Suprapubic skin (tissue), 4 donors: ENCODE measurements around the gene TRIM73. TPM values are rescaled to one million over a fixed set of nuclear protein-coding genes. Genes with fewer than 3 reads are reported as not detected.
"Not testable (repeated sequence)": the region's sequence is repeated elsewhere in the genome, so short reads cannot be mapped to it uniquely, and the experiment has no call there.

Experiments
- DNase-seq, 2 donors: peaks; one replicate each; pipeline ENCODE4 v3.0.0-alpha.2; 2019; ENCODE audit warnings: low spot score in 2 of 2
- H3K27ac ChIP-seq: fragments of 200-600 bp; sonication (generic); one replicate; pipeline ENCODE4 v1.5.1; 2019
- H3K27me3 ChIP-seq: fragments of 200-600 bp; sonication (generic); one replicate; pipeline ENCODE4 v1.5.1; 2019
- H3K36me3 ChIP-seq: fragments of 200-600 bp; sonication (generic); one replicate; pipeline ENCODE4 v1.5.1; 2019
- H3K4me1 ChIP-seq: fragments of 200-600 bp; sonication (generic); one replicate; pipeline ENCODE4 v1.5.1; 2019
- H3K4me3 ChIP-seq: fragments of 200-600 bp; sonication (generic); one replicate; pipeline ENCODE4 v1.5.1; 2019; ENCODE audit warnings: mild to moderate bottlenecking
- H3K9me3 ChIP-seq: fragments of 200-600 bp; sonication (generic); one replicate; pipeline ENCODE4 v1.5.1; 2019
- WGBS: methylation state at CpG from one replicate; pipeline ENCODE4 v1.1.5; 2018; 5-methylcytosine and 5-hydroxymethylcytosine counted together
- total RNA-seq, 4 donors: library from RNA; depleted of rRNA; stranded (reverse); fragments of >200 nt; gene quantifications; one replicate each; pipeline ENCODE4 v1.1.0, GENCODE V29; 2016

The TRIM73 gene
- 10 to 100 TPM in 1 of 4 donors, 1 to 10 TPM in 3; 2.5 to 10.8 (median 3.8) TPM for total RNA-seq

- H3K36me3 ChIP-seq, DNase-seq, H3K27ac ChIP-seq, H3K9me3 ChIP-seq, H3K4me1 ChIP-seq, H3K4me3 ChIP-seq, H3K27me3 ChIP-seq: not testable (repeated sequence)
- no CpG with 5 or more reads among the region's 34 CpGs for WGBS
Observed at GRCh38 chr7:75395329-75395728, at the start of gene TRIM73. Gene TRIM73 (plus strand): TSS chr7:75395629. CDS start chr7:75398934, 3,305 bp downstream.

DNA sequence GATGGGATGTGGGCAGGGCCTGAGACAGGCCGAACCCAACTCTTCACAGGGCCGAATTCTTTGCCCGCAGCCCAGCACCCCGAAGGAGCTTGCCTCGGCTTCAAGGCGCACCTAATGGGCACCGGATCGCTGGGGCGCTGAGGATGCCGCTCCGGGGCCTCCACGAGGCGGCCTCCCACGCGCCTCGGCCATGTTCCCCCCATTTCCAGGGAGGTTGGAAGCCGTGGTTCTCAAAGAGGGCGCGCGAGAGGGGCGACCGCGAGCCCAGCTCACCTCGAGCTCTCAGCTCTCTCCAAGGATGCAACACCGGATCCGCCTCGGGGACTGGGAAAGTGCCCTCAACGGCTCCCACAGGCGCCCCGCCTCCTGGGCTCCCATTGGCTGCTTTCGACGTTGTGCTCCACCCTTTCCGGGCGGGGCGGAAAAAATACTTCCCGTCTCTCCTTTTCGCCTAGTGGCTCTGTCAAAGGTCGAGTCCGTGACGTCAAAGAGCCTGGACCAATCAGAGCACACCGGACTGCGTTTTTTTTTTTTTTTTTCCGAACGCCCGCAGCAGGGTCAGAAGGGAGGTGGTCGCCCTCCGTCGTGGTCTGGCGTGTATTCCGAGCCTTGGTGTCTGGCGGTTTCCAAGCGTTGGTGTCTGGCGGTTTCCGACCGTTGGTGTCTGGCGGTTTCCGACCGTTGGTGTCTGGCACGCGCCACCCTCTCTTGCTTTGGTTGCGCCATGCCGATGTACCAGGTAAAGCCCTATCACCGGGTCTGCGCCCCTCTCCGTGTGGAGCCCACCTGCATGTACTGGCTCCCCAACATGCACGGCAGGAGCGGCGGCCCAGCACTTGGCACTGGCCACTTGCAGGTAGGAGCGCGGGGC, 36.5 kb upstream of the TRIM73 start:
- not testable (repeated sequence) for H3K27me3 ChIP-seq, DNase-seq, H3K9me3 ChIP-seq, H3K4me1 ChIP-seq, H3K36me3 ChIP-seq
- Histone ChIP-seq H3K4me3 (peak overlapping the region; percentile 43), H3K27ac (peak overlapping the region; percentile 65)
- no CpG with 5 or more reads among the region's 70 CpGs for WGBS

GRCh38 chr7:75359542-75359848, 35.9 kb upstream of the TRIM73 start:
- H3K36me3 ChIP-seq, H3K4me1 ChIP-seq, H3K9me3 ChIP-seq, H3K27me3 ChIP-seq, DNase-seq, H3K27ac ChIP-seq: not testable (repeated sequence)
- no CpG with 5 or more reads among the region's 29 CpGs for WGBS
- H3K4me3 ChIP-seq: peak overlapping the region; percentile 43

DNA sequence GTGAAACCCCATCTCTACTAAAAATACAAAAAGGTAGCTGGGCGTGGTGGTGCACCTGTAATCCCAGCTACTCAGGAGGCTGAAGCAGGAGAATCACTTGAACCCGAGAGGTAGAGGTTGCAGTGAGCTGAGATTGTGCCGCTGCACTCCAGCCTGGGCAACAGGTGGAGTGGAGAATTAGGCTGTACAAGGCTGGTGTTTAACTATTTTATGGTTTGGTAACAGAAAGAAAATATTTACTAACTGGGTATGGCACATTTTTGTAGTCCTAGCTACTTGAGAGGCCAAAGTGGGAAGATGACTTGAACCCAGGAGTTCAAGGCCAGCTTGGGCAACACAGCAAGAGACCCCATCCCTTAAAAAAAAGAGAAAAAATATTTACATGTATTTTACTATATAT, 31.4 kb upstream of the TRIM73 start:
- no CpG with 5 or more reads among the region's 3 CpGs for WGBS

DNA sequence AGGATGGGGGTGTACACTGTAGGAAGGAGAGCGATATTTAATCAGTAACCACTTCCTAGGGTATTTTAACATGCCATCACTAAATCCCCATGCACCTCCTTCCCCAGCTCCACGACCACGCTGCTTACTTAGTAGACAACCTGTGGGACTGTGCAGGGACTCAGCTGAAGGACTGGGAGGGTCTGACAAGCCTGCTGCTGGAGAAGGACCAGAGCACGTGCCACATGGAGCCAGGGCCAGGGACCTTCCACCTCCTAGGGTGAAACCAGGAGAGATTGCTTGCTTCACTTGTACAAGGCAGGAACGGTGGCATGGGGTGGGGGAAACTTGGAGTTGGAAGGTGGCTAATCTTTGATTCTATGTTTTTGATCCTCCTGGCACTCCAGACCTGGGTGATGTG, 28.8 kb upstream of the TRIM73 start:
- not testable (repeated sequence) for H3K4me3 ChIP-seq, H3K36me3 ChIP-seq, H3K9me3 ChIP-seq, H3K4me1 ChIP-seq, DNase-seq, H3K27ac ChIP-seq, H3K27me3 ChIP-seq
- no CpG with 5 or more reads among the region's 5 CpGs for WGBS

More for the DNA sequence above, 31.4 kb upstream of the TRIM73 start:
- not testable (repeated sequence) for H3K4me3 ChIP-seq, DNase-seq, H3K27ac ChIP-seq, H3K27me3 ChIP-seq, H3K9me3 ChIP-seq, H3K36me3 ChIP-seq, H3K4me1 ChIP-seq

DNA sequence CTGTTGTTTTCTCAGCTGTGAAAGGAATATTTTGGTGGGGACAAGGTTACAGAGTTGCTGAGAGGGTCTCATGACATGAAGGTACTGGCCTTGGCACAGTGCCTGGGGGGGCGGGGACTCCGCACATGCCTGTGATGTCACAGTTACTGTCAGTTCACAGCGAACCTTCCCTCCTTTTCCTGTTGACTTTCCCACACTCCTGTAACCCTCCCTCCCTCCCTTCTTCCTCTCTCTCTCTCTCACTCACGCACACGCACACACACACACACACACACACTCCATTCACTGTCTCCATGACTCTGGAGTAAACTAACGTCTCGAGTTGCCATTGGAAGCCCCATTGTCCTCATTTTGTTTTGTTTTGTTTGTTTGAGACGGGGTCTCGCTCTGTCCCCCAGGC, 28.1 kb upstream of the TRIM73 start:
- not testable (repeated sequence) for H3K27ac ChIP-seq, H3K4me1 ChIP-seq, H3K9me3 ChIP-seq, H3K4me3 ChIP-seq, H3K27me3 ChIP-seq, H3K36me3 ChIP-seq, DNase-seq
- WGBS: 80% methylated on average over 3 of the region's 9 CpGs

- H3K9me3 ChIP-seq, DNase-seq, H3K4me3 ChIP-seq, H3K27me3 ChIP-seq, H3K27ac ChIP-seq, H3K36me3 ChIP-seq, H3K4me1 ChIP-seq: not testable (repeated sequence)
- WGBS: no CpG with 5 or more reads among the region's 4 CpGs
Observed at GRCh38 chr7:75374144-75374518, 21.3 kb upstream of the TRIM73 start.

DNA sequence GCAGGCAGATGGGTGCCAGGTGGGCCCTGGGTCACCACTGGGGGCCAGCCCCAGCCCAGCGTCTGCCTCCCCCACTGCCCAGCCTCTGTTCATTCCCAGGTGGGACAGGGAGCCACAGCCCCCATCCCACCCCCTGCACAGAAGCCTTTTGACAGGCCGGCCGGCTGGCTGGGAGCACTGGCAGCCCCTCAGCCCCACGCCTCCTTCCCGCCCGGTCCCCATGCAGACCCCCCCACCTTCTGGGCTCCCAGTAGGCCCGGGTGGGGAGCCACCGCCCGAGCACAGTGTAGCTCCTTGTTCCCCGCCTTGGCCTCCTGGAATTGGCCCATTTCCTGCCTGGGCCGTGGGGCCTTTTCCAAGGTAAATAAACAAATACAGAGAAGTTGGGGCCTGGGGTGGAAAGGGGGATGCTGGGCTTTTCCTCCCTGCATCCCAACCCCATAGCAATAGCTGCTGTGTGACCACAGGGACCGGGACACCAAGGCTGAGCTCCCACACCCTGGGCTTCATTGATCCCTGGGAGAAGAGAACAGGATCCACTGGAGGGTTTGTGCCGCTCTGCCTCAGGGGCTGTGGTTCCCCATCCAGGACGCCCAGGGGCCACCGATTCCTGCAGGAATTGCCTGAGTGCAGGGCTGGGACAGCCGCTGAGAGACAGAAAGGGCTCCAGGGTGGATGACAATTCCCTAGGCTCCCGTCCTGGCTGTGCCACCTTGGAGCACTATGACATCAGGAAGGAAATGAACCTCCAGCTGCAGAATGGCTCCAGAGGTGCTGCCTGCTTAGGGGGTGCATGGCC, 20.7 kb upstream of the TRIM73 start:
- not testable (repeated sequence) for H3K9me3 ChIP-seq, H3K27me3 ChIP-seq, H3K4me1 ChIP-seq, H3K27ac ChIP-seq, DNase-seq, H3K4me3 ChIP-seq, H3K36me3 ChIP-seq
- WGBS: no CpG with 5 or more reads among the region's 17 CpGs

- not testable (repeated sequence) for DNase-seq, H3K36me3 ChIP-seq, H3K9me3 ChIP-seq, H3K4me3 ChIP-seq, H3K4me1 ChIP-seq, H3K27me3 ChIP-seq, H3K27ac ChIP-seq
- WGBS: no CpG with 5 or more reads among the region's 6 CpGs
Observed at GRCh38 chr7:75393194-75393593, 2.2 kb upstream of the TRIM73 start.

GRCh38 chr7:75397865-75398264, 2.4 kb downstream of the TRIM73 start:
- no CpG with 5 or more reads among the region's 2 CpGs for WGBS
- H3K9me3 ChIP-seq, DNase-seq, H3K4me3 ChIP-seq, H3K4me1 ChIP-seq, H3K27ac ChIP-seq, H3K36me3 ChIP-seq, H3K27me3 ChIP-seq: not testable (repeated sequence)

DNA sequence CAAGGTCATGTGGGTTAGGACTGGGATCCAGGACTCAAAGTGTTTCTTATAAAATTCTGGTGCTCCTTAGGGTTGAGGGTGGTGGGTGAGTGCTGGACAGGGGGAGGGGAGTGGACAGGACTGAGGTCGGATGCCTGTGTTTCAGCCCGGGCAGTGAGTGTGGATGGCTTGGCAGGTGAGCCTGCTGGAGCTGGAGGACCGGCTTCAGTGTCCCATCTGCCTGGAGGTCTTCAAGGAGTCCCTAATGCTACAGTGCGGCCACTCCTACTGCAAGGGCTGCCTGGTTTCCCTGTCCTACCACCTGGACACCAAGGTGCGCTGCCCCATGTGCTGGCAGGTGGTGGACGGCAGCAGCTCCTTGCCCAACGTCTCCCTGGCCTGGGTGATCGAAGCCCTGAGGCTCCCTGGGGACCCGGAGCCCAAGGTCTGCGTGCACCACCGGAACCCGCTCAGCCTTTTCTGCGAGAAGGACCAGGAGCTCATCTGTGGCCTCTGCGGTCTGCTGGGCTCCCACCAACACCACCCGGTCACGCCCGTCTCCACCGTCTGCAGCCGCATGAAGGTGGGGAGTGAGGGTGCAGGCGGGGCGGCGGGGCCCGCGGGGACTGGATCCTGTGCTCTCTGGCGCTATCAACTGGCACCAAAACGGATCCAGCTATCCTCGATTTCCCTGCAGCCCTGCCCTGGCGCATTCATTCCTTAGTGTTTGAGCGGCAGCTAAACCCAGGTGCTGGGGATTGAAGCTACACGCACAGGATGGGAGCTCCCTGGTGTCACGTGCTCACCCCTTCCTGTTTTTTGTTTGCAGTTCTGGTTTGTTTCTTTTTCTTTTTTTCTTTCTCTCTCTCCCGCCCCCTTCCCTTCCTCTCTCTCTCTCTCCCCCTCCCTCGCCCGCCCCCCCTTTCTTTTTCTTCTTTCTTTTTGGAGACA, 3.6 kb downstream of the TRIM73 start:
- not testable (repeated sequence) for H3K27ac ChIP-seq, H3K9me3 ChIP-seq, H3K4me1 ChIP-seq, DNase-seq, H3K27me3 ChIP-seq, H3K36me3 ChIP-seq, H3K4me3 ChIP-seq
- WGBS: no CpG with 5 or more reads among the region's 34 CpGs

GRCh38 chr7:75400575-75400974, 5.1 kb downstream of the TRIM73 start:
- H3K4me1 ChIP-seq, H3K27me3 ChIP-seq, H3K27ac ChIP-seq, H3K9me3 ChIP-seq, H3K36me3 ChIP-seq, DNase-seq, H3K4me3 ChIP-seq: not testable (repeated sequence)
- no CpG with 5 or more reads among the region's 6 CpGs for WGBS

DNA sequence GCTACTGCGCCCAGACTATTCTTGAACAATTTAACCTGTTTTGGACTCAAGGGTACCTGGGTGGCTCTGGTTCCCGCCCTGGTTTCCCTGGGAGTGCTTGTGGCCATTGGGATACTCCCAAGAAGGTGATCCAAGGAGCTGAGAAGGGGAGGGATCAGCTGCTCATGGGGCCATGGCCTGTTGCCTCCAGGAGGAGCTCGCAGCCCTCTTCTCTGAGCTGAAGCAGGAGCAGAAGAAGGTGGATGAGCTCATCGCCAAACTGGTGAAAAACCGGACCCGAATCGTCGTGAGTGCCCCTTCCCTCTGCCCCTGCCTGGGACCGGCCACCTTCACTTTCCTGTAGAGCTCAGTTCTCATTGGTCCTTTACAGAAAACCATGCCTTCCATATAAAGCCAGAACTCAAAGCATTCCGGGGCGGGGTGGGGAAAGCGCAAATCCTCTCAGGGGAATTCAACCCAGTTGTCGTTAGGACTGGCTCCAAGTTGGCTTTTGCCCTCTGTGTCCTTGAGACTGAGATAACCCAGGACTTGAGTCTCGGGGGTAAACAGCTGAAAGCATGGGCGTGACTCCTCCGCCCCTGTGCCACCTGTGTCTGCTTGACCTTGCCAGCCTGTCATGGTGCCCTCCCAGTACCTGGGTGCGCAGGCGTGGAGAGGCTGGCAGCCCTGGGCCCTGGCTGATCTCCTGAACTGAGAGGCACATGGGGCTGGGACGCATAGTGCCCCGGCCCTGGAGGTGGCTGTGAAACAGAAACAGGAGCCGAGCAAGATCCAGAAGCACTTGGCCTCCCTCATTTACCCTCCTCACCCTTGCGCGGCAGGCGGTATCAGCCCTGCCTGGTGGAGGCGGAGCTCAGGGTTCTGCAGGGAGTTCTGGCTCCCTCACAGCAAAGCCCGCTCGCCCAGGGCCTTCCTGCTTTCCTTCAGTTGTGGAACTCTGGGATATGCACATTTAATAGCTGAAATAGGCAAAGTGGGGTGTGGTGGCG, 8.3 kb downstream of the TRIM73 start:
- not testable (repeated sequence) for H3K27me3 ChIP-seq, H3K4me3 ChIP-seq, H3K9me3 ChIP-seq, H3K27ac ChIP-seq, H3K4me1 ChIP-seq, DNase-seq, H3K36me3 ChIP-seq
- WGBS: no CpG with 5 or more reads among the region's 28 CpGs
